Naive thymus-derived CD4-positive, alpha-beta T cell (primary cell): ENCODE data around the gene GFRAL. TPM values are rescaled to one million over a fixed set of nuclear protein-coding genes. Genes with fewer than 3 reads are reported as not detected.

Experiments
- ATAC-seq: fragments of 150-1000 bp; cut with Tn5 transposase; 2 replicates; pipeline ENCODE4 v1.10.0; 2021; ENCODE audit warnings: mild to moderate bottlenecking, moderate library complexity
- CTCF ChIA-PET: fragments of 350-600 bp; sonication (Branson Sonifier 250); formaldehyde crosslinking; loops from one replicate; lab custom pipeline; 2021; ENCODE audit warnings: antibody characterized with exemption; lab: Charles Lee
- POLR2A ChIA-PET: fragments of 350-600 bp; sonication (Branson Sonifier 250); formaldehyde crosslinking; loops from one replicate; lab custom pipeline; 2021; ENCODE audit warnings: antibody characterized with exemption, inconsistent platforms; lab: Charles Lee
- DNase-seq, 9 donors: peaks; one replicate each; pipeline versions ENCODE4 v3.0.0 to v3.0.0-alpha.2; 2020 to 2022; ENCODE audit warnings: mixed read lengths in 1 of 9
- H3K27ac ChIP-seq: one replicate; pipeline ENCODE4 v1.7.0; 2013; ENCODE audit warnings: mild to moderate bottlenecking, low read depth, low read length, moderate library complexity
- H3K27me3 ChIP-seq, 2 donors: one replicate each; pipeline ENCODE4 v1.7.0; 2013; ENCODE audit warnings: low read length in 2 of 2, mild to moderate bottlenecking in 2 of 2, moderate library complexity in 2 of 2; ENCODE audit not compliant: control insufficient read depth in 2 of 2, insufficient read depth in 2 of 2
- H3K36me3 ChIP-seq, 3 experiments: 1 replicate in 2 of 3; 2 replicates in 1 of 3; pipeline ENCODE4 v1.7.0; 2013; ENCODE audit warnings: low read length in 3 of 3, mild to moderate bottlenecking in 3 of 3, moderate library complexity in 1 of 3; ENCODE audit not compliant: insufficient read depth in 3 of 3, control insufficient read depth in 2 of 3
- H3K4me1 ChIP-seq, 2 donors: one replicate each; pipeline ENCODE4 v1.7.0; 2013; ENCODE audit warnings: low read length in 2 of 2, mild to moderate bottlenecking in 2 of 2, moderate library complexity in 1 of 2; ENCODE audit not compliant: control insufficient read depth in 2 of 2, insufficient read depth in 2 of 2
- H3K4me3 ChIP-seq: 2 replicates; pipeline ENCODE4 v1.7.0; 2013; ENCODE audit warnings: mild to moderate bottlenecking, low read length
- H3K9me3 ChIP-seq, 3 experiments: 1 replicate in 2 of 3; 2 replicates in 1 of 3; pipeline ENCODE4 v1.7.0; 2013; ENCODE audit warnings: low read length in 3 of 3; ENCODE audit not compliant: control insufficient read depth in 2 of 3
- H3K27ac Mint-ChIP-seq, 9 donors: one replicate each; pipeline ENCODE4 v1.8.0; 2020 to 2022; ENCODE audit warnings: mixed read lengths in 9 of 9, mild to moderate bottlenecking in 8 of 9, moderate library complexity in 5 of 9, inconsistent platforms in 2 of 9
- H3K27me3 Mint-ChIP-seq, 5 donors: one replicate each; pipeline ENCODE4 v1.8.0; 2021 to 2022; ENCODE audit warnings: mixed read lengths in 5 of 5, mild to moderate bottlenecking in 1 of 5
- H3K36me3 Mint-ChIP-seq, 5 donors: one replicate each; pipeline ENCODE4 v1.8.0; 2020 to 2022; ENCODE audit warnings: mixed read lengths in 5 of 5, mild to moderate bottlenecking in 3 of 5, inconsistent platforms in 1 of 5
- H3K4me1 Mint-ChIP-seq, 7 donors: one replicate each; pipeline ENCODE4 v1.8.0; 2020 to 2022; ENCODE audit warnings: mixed read lengths in 7 of 7, mild to moderate bottlenecking in 3 of 7, inconsistent platforms in 1 of 7
- H3K4me3 Mint-ChIP-seq, 10 donors: one replicate each; pipeline ENCODE4 v1.8.0; 2020 to 2022; ENCODE audit warnings: mild to moderate bottlenecking in 10 of 10, mixed read lengths in 10 of 10, moderate library complexity in 6 of 10, inconsistent platforms in 2 of 10
- H3K9me3 Mint-ChIP-seq, 11 donors: one replicate each; pipeline ENCODE4 v1.8.0; 2020 to 2022; ENCODE audit warnings: mixed read lengths in 11 of 11, mild to moderate bottlenecking in 4 of 11, inconsistent platforms in 1 of 11, moderate library complexity in 1 of 11
- intact Hi-C, 2 donors: fragments of 100-400 bp; cut with micrococcal nuclease; formaldehyde crosslinking; loops; one replicate each; pipeline ENCODE4 v1.15.1; 2023
- polyA plus RNA-seq, 2 donors: library from polyadenylated mRNA; unstranded; fragments of 300-500 nt; fragmentation: Illumina TruSeq; gene quantifications; one replicate each; pipeline ENCODE4 v1.2.3, GENCODE V29; 2021
- total RNA-seq, 6 experiments: library from RNA in 5 of 6; stranded (reverse) in 5 of 6; gene quantifications; 1 replicate in 5 of 6; 2 replicates in 1 of 6; pipeline ENCODE4 v1.2.3 and lab custom pipeline; 2021 to 2026

GFRAL gene
- total and polyA plus RNA-seq, 7 experiments from 2014 or later: not detected

DNA sequence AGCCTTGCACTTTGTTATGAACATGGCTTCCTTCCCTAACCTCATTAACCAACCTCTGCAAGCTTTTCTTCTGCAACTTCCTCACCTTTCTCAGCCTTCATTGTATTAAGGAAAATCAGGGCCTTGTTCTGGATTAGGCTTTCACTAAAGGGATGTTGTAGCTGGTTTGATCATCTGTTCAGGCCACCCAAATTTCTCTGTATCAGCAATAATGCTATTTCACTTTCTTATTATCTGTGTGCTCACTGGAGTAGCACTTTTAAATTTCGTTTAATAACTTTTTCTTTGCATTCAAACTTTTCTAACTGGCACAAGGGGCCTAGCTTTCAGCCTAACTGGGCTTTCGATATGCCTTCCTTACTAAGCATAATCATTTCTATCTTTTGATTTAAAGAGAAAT is 96.7 kb downstream of the GFRAL start:
- ChIA-PET CTCF (no interaction called here), POLR2A (no interaction called here)
- no peak overlapping the region for H3K4me3 ChIP-seq
- Mint-ChIP-seq H3K36me3 (no peaks in the 10 kb centered on the region), H3K27ac (no peak overlapping the region), H3K9me3 (peaks cover 0 to 19% (median 4%) of the 10 kb centered on the region in 11 donors), H3K4me1 (no peaks in the 10 kb centered on the region), H3K4me3 (no peak overlapping the region), H3K27me3 (no peaks in the 10 kb centered on the region)
- no peaks in the 10 kb centered on the region for H3K9me3 ChIP-seq
- no peaks in the 10 kb centered on the region for H3K36me3 ChIP-seq
- no peak for ATAC-seq
- H3K27ac ChIP-seq: no peak overlapping the region
- no peaks in the 10 kb centered on the region for H3K4me1 ChIP-seq
- intact Hi-C loops: no loop called here
- no peaks in the 10 kb centered on the region for H3K27me3 ChIP-seq
- DNase-seq: no peak

DNA sequence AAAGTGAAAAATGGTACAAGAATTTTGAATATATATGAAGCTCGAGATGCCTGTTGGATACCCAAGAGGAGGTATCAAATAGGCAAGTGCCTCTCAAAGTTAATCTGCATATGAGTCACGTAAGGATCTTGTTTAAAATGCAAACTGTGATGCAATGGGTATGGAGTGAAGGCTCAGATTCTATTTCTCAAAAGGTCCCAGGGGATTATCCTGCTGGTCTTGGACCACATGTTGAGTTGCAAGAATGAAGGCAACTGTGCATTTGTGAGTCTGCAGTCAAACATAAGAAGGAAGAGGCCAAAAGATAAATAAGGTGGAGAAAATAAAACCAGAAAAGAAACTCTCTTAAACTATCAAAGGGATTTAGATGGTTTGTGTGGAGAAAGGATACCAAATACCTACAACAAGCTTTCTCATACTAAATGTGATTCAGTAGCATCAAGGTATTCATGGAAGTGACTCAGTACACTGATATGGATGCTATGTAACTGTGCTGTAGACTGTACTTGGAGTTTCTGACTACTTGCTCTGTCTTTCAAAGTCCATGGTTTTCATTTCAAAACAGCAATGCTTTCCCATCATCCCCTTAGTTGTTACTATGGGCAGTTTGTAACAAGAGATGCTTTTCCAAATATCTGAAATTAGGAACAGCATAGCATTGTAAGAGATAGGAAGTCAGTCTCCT is 106.3 kb downstream of the GFRAL start:
- ATAC-seq (no peak), DNase-seq (no peak)
- intact Hi-C loops: no loop called here
- Histone ChIP-seq H3K36me3 (no peaks in the 10 kb centered on the region), H3K27me3 (no peaks in the 10 kb centered on the region), H3K4me1 (no peaks in the 10 kb centered on the region), H3K4me3 (no peak overlapping the region), H3K27ac (no peak overlapping the region), H3K9me3 (no peaks in the 10 kb centered on the region)
- ChIA-PET POLR2A (no interaction called here), CTCF (no interaction called here)
- Mint-ChIP-seq H3K4me1 (no peaks in the 10 kb centered on the region), H3K27ac (no peak overlapping the region), H3K4me3 (no peak overlapping the region), H3K36me3 (no peaks in the 10 kb centered on the region), H3K27me3 (no peaks in the 10 kb centered on the region), H3K9me3 (peaks cover 0 to 17% (median 0%) of the 10 kb centered on the region in 11 donors)

DNA sequence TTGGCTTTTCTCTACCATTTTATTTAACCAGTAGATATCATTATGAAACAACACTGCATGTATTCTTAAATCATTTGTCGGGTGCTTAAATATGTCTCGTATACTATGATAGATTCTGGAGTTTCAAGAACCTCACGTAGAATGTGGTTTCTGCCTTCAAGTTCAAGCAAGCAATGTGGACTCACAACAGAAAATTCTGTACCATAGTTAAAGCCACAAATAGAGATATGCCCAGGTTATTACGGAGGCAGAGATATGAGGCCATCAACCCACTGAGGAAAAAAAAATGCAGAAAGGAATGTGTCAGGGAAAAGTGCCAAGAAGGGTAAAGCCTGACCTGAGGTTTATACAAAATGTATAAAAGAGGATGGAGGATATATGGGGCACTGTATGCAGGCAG is 109.9 kb downstream of the GFRAL start:
- H3K4me1 ChIP-seq: no peaks in the 10 kb centered on the region
- ATAC-seq (no peak), DNase-seq (no peak)
- H3K27ac ChIP-seq: no peak overlapping the region
- no peak overlapping the region for H3K4me3 ChIP-seq
- ChIA-PET CTCF (no interaction called here), POLR2A (no interaction called here)
- no peaks in the 10 kb centered on the region for H3K27me3 ChIP-seq
- H3K36me3 ChIP-seq: no peaks in the 10 kb centered on the region
- Mint-ChIP-seq H3K27ac (no peak overlapping the region), H3K36me3 (no peaks in the 10 kb centered on the region), H3K27me3 (no peaks in the 10 kb centered on the region), H3K9me3 (peaks cover 0 to 12% (median 0%) of the 10 kb centered on the region in 11 donors), H3K4me3 (no peak overlapping the region), H3K4me1 (no peaks in the 10 kb centered on the region)
- H3K9me3 ChIP-seq: no peaks in the 10 kb centered on the region
- intact Hi-C loops: no loop called here

DNA sequence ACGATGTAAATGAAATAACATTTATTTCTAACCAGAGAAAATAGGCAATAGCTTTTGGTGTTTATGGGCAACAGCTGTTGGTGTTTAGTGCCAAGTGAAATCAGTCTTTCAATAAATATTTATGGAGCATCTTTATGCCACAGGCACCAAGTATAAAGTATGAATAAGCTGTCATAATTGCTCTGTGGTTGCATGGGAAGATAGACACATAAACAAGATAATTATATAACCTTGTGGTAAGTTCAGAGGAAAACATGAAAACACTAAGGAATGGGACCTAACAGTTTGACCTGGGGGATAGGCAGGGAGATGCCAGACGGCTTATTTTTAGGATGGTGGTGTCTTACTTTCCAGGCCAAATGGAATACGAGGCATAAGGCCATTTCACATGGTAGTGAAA is 110.9 kb downstream of the GFRAL start:
- H3K4me3 Mint-ChIP-seq: no peak overlapping the region
- Histone ChIP-seq H3K4me1 (no peaks in the 10 kb centered on the region), H3K9me3 (no peaks in the 10 kb centered on the region), H3K4me3 (no peak overlapping the region), H3K36me3 (no peaks in the 10 kb centered on the region), H3K27ac (no peak overlapping the region), H3K27me3 (no peaks in the 10 kb centered on the region)
- POLR2A ChIA-PET: no interaction called here
- DNase-seq (no peak), ATAC-seq (no peak)
- no peaks in the 10 kb centered on the region for H3K36me3 Mint-ChIP-seq
- no peaks in the 10 kb centered on the region for H3K27me3 Mint-ChIP-seq
- CTCF ChIA-PET: no interaction called here
- intact Hi-C loops: no loop called here
- no peaks in the 10 kb centered on the region for H3K4me1 Mint-ChIP-seq
- H3K27ac Mint-ChIP-seq: no peak overlapping the region
- H3K9me3 Mint-ChIP-seq: peaks cover 0 to 11% (median 0%) of the 10 kb centered on the region in 11 donors

DNA sequence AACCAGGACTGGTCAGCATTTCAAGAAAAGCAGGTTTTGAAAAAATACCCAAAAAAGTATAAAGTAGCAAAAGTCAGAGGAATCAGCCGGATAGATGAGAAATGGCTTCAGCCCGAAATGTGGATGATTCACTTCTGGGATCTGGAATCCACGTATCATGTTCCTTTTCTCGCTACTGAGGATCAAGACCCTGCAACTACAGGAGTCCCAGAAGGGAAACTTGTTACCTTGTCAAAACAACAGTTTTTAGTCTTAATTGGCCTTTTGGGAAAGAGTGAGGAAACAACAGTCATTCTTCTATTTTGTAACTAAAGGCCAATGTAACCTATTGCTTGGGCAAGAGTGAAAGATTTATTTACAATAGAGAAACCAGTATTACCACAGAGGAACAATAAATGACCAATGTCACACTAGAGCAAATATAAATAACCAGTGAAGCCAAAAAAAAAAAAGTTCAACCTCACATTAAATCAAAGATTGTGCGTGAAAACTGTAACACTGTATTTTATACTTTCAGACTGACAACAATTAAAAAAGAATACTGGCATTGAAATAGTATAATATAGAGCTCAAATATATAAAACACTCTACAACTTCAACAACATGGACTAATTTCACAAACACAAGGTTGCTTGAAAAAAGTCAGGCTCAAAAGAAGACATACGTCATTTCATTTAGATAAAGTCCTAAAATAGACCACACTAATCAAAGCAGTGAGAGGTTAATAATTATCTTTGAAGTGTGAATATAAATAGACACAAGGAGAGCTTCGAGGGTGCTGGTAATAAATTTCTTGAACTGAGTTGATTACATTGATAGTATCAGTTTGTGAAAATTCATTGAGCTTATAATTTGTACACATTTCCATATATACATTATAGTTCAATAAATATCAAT is 116.2 kb downstream of the GFRAL start:
- Histone ChIP-seq H3K4me3 (no peak overlapping the region), H3K4me1 (no peaks in the 10 kb centered on the region), H3K27ac (no peak overlapping the region), H3K9me3 (no peaks in the 10 kb centered on the region), H3K27me3 (no peaks in the 10 kb centered on the region), H3K36me3 (no peaks in the 10 kb centered on the region)
- DNase-seq (no peak), ATAC-seq (no peak)
- ChIA-PET CTCF (no interaction called here), POLR2A (no interaction called here)
- Mint-ChIP-seq H3K4me1 (no peaks in the 10 kb centered on the region), H3K27me3 (no peaks in the 10 kb centered on the region), H3K27ac (no peak overlapping the region), H3K9me3 (peaks cover 0 to 1% (median 0%) of the 10 kb centered on the region in 11 donors), H3K4me3 (no peak overlapping the region), H3K36me3 (no peaks in the 10 kb centered on the region)
- intact Hi-C loops: no loop called here

DNA sequence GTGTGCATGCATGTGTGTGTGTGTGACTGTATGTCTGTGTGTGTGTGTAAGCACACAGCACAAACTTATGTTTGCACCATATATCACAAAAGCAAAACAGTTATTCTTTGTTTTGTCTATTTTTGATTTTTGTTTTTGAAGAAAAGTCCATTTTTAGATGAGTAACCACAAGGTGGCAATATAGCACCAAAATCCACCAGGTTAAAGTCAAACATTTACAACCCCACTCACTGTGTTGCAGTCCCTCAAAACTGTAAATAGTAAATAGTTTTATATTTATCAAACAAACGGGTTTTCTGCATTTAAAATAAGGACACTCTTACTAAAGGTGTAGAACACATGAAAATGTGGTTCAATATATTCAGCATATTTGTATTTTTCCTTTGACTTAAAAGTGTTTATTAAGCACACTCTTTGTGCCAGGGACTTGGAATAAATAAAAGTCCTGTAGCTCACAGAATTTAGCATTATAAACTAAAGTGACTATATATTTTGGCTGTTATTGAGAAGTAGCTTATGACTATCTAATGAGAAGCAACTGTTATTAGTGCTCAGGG is 118.5 kb downstream of the GFRAL start:
- Histone ChIP-seq H3K27me3 (no peaks in the 10 kb centered on the region), H3K4me3 (no peak overlapping the region), H3K27ac (no peak overlapping the region), H3K36me3 (no peaks in the 10 kb centered on the region), H3K9me3 (no peaks in the 10 kb centered on the region), H3K4me1 (no peaks in the 10 kb centered on the region)
- H3K27me3 Mint-ChIP-seq: no peaks in the 10 kb centered on the region
- ATAC-seq (no peak), DNase-seq (no peak)
- ChIA-PET POLR2A (no interaction called here), CTCF (no interaction called here)
- no peaks in the 10 kb centered on the region for H3K36me3 Mint-ChIP-seq
- intact Hi-C loops: loop anchor here in 1 of 2 donors (5.0 kb wide), 1 partner anchor 442 kb away; no protein-coding TSS in a partner anchor
- H3K4me3 Mint-ChIP-seq: no peak overlapping the region
- no peaks in the 10 kb centered on the region for H3K4me1 Mint-ChIP-seq
- peaks cover 0 to 6% (median 0%) of the 10 kb centered on the region in 11 donors for H3K9me3 Mint-ChIP-seq
- no peak overlapping the region for H3K27ac Mint-ChIP-seq
